ENCODE data around the gene COL4A1.
"Not testable (repeated sequence)": the region's sequence is repeated elsewhere in the genome, so short reads cannot be mapped to it uniquely, and the experiment has no call there.

Gene COL4A1

DNA sequence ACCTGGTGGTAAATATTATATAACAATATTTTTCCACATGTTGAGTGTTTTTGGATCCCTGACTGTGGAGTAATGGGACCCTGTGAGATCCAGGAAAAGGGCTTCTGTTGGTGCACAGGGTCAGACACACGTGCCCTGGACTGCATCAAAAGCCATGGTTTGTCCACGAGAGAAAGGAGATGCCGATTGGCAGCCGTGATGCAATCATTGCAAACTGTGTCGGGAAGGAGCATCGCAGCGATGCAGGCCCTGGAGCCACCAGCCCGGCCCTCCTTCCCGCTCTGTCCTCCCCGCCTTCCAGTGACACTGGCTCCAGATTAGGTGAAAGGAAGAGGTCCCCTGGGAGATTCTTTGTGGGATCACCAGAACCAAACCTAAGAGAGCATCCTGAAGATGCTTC is 9.2 kb upstream of the COL4A1 start:
- Histone ChIP-seq H3K27ac (replicated peaks) (no peak overlapping the region), H3K27me3 (ENCODE audit: insufficient read depth, poor library complexity, severe bottlenecking) (peaks cover 38% of the 10 kb centered on the region), H3K4me3 (replicated peaks; ENCODE audit: insufficient read depth, low read length) (no peak overlapping the region)
- DNase-seq (ENCODE audit: low read depth in 1 of 2, low spot score in 1 of 2): no peak
- TF ChIP-seq POLR2AphosphoS5 (IDR thresholded peaks at IDR 0.05; ENCODE audit: low read depth) (no peak), GABPA (IDR thresholded peaks at IDR 0.05; ENCODE audit: low read depth) (no peak), SPI1 (IDR thresholded peaks at IDR 0.05; ENCODE audit: borderline replicate concordance, low read depth) (no peak), CTCF (IDR thresholded peaks at IDR 0.05; ENCODE audit: insufficient read depth, low read length) (no peak)
- TF ChIP-seq, protein P1, sequence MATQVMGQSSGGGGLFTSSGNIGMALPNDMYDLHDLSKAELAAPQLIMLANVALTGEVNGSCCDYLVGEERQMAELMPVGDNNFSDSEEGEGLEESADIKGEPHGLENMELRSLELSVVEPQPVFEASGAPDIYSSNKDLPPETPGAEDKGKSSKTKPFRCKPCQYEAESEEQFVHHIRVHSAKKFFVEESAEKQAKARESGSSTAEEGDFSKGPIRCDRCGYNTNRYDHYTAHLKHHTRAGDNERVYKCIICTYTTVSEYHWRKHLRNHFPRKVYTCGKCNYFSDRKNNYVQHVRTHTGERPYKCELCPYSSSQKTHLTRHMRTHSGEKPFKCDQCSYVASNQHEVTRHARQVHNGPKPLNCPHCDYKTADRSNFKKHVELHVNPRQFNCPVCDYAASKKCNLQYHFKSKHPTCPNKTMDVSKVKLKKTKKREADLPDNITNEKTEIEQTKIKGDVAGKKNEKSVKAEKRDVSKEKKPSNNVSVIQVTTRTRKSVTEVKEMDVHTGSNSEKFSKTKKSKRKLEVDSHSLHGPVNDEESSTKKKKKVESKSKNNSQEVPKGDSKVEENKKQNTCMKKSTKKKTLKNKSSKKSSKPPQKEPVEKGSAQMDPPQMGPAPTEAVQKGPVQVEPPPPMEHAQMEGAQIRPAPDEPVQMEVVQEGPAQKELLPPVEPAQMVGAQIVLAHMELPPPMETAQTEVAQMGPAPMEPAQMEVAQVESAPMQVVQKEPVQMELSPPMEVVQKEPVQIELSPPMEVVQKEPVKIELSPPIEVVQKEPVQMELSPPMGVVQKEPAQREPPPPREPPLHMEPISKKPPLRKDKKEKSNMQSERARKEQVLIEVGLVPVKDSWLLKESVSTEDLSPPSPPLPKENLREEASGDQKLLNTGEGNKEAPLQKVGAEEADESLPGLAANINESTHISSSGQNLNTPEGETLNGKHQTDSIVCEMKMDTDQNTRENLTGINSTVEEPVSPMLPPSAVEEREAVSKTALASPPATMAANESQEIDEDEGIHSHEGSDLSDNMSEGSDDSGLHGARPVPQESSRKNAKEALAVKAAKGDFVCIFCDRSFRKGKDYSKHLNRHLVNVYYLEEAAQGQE (IDR thresholded peaks at IDR 0.05; ENCODE audit: insufficient replicate concordance, low read depth): no peak

GRCh38 chr13:110314516-110315245 is 7.7 kb upstream of the COL4A1 start:
- Histone ChIP-seq H3K27ac (replicated peaks) (no peak overlapping the region), H3K4me3 (replicated peaks; ENCODE audit: insufficient read depth, low read length) (no peak overlapping the region), H3K27me3 (ENCODE audit: insufficient read depth, poor library complexity, severe bottlenecking) (peaks cover 51% of the 10 kb centered on the region)
- TF ChIP-seq CTCF (IDR thresholded peaks at IDR 0.05; ENCODE audit: insufficient read depth, low read length): no peak
- TF ChIP-seq, protein P1 (IDR thresholded peaks at IDR 0.05; ENCODE audit: insufficient replicate concordance, low read depth): no peak
- TF ChIP-seq GABPA (IDR thresholded peaks at IDR 0.05; ENCODE audit: low read depth): no peak
- TF ChIP-seq SPI1 (IDR thresholded peaks at IDR 0.05; ENCODE audit: borderline replicate concordance, low read depth): no peak
- no peak for TF ChIP-seq POLR2AphosphoS5 (IDR thresholded peaks at IDR 0.05; ENCODE audit: low read depth)
- no peak for DNase-seq (ENCODE audit: low read depth in 1 of 2, low spot score in 1 of 2)

- peaks cover 53% of the 10 kb centered on the region for H3K27me3 ChIP-seq (ENCODE audit: insufficient read depth, poor library complexity, severe bottlenecking)
- H3K4me3 ChIP-seq (replicated peaks; ENCODE audit: insufficient read depth, low read length); DNase-seq (ENCODE audit: low read depth in 1 of 2, low spot score in 1 of 2); H3K27ac ChIP-seq (replicated peaks): not testable (repeated sequence)
These were observed 6.8 kb upstream of the COL4A1 start for GRCh38 chr13:110313733-110314132.

DNA sequence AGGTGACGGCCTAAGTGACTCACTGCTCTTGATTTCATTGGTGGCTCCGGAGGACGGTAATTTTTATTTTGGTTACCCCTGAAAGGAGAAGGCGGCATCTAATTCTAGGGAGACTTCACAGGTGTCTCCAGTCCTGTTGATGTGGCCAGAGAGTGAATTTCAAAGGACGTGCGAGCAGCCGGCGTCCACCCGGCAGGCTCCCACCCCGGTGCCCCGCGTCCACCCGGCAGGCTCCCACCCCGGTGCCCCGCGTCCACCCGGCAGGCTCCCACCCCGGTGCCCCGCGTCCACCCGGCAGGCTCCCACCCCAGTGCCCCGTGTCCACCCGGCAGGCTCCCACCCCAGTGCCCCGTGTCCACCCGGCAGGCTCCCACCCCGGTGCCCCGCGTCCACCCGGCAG is 6.3 kb upstream of the COL4A1 start:
- H3K27me3 ChIP-seq (ENCODE audit: insufficient read depth, poor library complexity, severe bottlenecking): peaks cover 53% of the 10 kb centered on the region
- H3K27ac ChIP-seq (replicated peaks): not testable (repeated sequence)

More for the DNA sequence above, 6.3 kb upstream of the COL4A1 start:
- not testable (repeated sequence) for H3K4me3 ChIP-seq (replicated peaks; ENCODE audit: insufficient read depth, low read length); DNase-seq (ENCODE audit: low read depth in 1 of 2, low spot score in 1 of 2)
